SK-N-MC (cell line): ENCODE results near the gene DIPK1B.

Experiments
- EZH2 ChIP-seq: fragments of 200-600 bp; sonication (generic); IDR thresholded peaks from one replicate; pipeline ENCODE4 v1.6.1; 2017; ENCODE audit warnings: antibody characterized with exemption
- FOXP2 ChIP-seq: optimal IDR thresholded peaks from 2 replicates; pipeline ENCODE3; 2011; ENCODE audit warnings: mild to moderate bottlenecking, moderate library complexity; ENCODE audit not compliant: insufficient read depth; ENCODE audit errors: extremely low read length, control extremely low read depth
- POLR2AphosphoS5 ChIP-seq: IDR thresholded peaks from 2 replicates; pipeline ENCODE4 v1.6.1; 2012; ENCODE audit warnings: mild to moderate bottlenecking, low read depth, low read length, borderline replicate concordance

DNA sequence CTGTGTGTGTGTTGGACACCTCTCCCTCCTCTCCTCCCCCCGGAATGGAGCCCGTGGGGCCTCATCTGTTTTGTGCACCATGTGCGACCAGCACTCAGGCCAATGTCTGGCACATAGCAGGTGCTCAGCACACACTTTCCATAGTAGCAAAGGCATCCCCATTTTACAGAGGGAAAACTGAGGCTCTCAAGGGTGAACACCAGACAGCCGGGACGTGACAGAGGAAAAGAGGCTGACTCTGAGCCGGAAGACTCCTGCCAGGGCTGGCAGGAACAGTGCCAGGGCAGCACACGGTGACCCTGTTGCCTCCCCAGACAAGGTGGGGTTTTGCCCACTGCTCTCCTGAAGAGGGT is 23.3 kb upstream of the DIPK1B start:
- no peak for TF ChIP-seq POLR2AphosphoS5
- no peak for TF ChIP-seq EZH2
- TF ChIP-seq FOXP2: no peak
